Loucy (cell line): ENCODE data around the gene POLD3.

Experiments used
- H2AFZ ChIP-seq: fragments of 200-600 bp; sonication (generic); 2 replicates; pipeline ENCODE4 v1.6.0; 2016; ENCODE audit warnings: antibody characterized with exemption, mild to moderate bottlenecking, low read length, moderate library complexity
- H3F3A ChIP-seq: fragments of 200-600 bp; 2 replicates; pipeline ENCODE4 v1.6.0; 2016; ENCODE audit warnings: antibody characterized with exemption, low read depth, mild to moderate bottlenecking
- H3K27me3 ChIP-seq: fragments of 200-600 bp; sonication (generic); 2 replicates; pipeline ENCODE4 v1.6.1; 2014; ENCODE audit warnings: low read length, mild to moderate bottlenecking; ENCODE audit not compliant: insufficient read depth, poor library complexity, severe bottlenecking
- H3K36me3 ChIP-seq: fragments of 200-600 bp; sonication (generic); 2 replicates; pipeline ENCODE4 v1.6.1; 2016; ENCODE audit warnings: low read length; ENCODE audit not compliant: insufficient read depth
- H3K4me1 ChIP-seq: fragments of 200-600 bp; sonication (generic); 2 replicates; pipeline ENCODE4 v1.5.1; 2014; ENCODE audit warnings: low read length, mild to moderate bottlenecking; ENCODE audit not compliant: insufficient read depth, poor library complexity, severe bottlenecking
- H3K4me2 ChIP-seq: fragments of 200-600 bp; sonication (generic); 2 replicates; pipeline ENCODE4 v1.6.0; 2014; ENCODE audit warnings: antibody characterized with exemption, low read length, low read depth, mild to moderate bottlenecking; ENCODE audit not compliant: poor library complexity, severe bottlenecking
- H3K4me3 ChIP-seq: fragments of 200-600 bp; sonication (generic); 2 replicates; pipeline ENCODE4 v1.5.1; 2014; ENCODE audit warnings: low read length, mild to moderate bottlenecking, mixed read lengths; ENCODE audit not compliant: poor library complexity, severe bottlenecking
- H3K79me2 ChIP-seq: fragments of 200-600 bp; sonication (generic); 2 replicates; pipeline ENCODE4 v1.6.1; 2014; ENCODE audit warnings: low read length; ENCODE audit not compliant: insufficient read depth
- H3K9ac ChIP-seq: fragments of 200-600 bp; sonication (generic); 2 replicates; pipeline ENCODE4 v1.6.0; 2014; ENCODE audit warnings: mild to moderate bottlenecking, low read depth, low read length, moderate library complexity; ENCODE audit not compliant: poor library complexity, severe bottlenecking
- H3K9me2 ChIP-seq: fragments of 200-600 bp; sonication (generic); replicated peaks from 2 replicates; pipeline ENCODE4 v1.6.1; 2016; ENCODE audit warnings: low read depth, low read length, mixed read lengths
- H3K9me3 ChIP-seq: fragments of 200-600 bp; sonication (generic); 2 replicates; pipeline ENCODE4 v1.6.1; 2014; ENCODE audit warnings: mild to moderate bottlenecking, antibody characterized with exemption, low read length, low read depth; ENCODE audit not compliant: insufficient read depth
- H4K20me1 ChIP-seq: fragments of 200-600 bp; sonication (generic); 2 replicates; pipeline ENCODE4 v1.6.0; 2014; ENCODE audit warnings: antibody characterized with exemption, low read length, mild to moderate bottlenecking; ENCODE audit not compliant: insufficient read depth, poor library complexity, severe bottlenecking
- EZH2phosphoT487 ChIP-seq: fragments of 200-600 bp; IDR thresholded peaks from 2 replicates; pipeline ENCODE4 v1.6.1; 2018; ENCODE audit warnings: antibody characterized with exemption, mild to moderate bottlenecking, moderate library complexity, borderline replicate concordance
- TF ChIP-seq, protein P1 (sequence below): fragments of 200-600 bp; sonication (generic); conservative IDR thresholded peaks from 2 replicates; pipeline ENCODE4 v1.5.1; 2014; ENCODE audit warnings: mild to moderate bottlenecking, antibody characterized with exemption, low read length

Gene POLD3

DNA sequence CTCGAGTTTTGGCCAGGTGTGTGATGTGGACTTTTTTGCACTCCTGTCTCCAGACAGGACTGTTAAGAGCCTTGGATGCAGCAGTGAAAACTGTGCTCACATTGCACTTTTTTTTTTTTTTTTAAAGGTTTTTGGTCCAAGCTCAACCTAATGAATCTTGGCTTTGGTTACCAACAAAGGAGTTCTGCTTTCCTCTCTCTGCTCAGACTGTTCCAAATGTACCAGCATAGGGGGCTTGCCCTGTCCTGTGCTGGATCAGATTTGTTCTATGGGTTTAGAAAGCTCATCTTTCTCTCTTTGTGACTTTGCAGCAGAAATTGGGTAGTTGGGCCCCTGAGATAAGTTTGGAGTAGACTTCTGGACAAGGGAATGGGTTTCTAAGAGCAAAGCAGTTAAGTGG, 45.3 kb downstream of the POLD3 start:
- H3F3A ChIP-seq = no peaks in the 10 kb centered on the region
- H4K20me1 ChIP-seq = no peaks in the 10 kb centered on the region
- no peaks in the 10 kb centered on the region for H3K9me3 ChIP-seq
- H3K4me2 ChIP-seq = no peak overlapping the region
- H3K9ac ChIP-seq = no peak overlapping the region
- no peaks in the 10 kb centered on the region for H3K27me3 ChIP-seq
- H3K79me2 ChIP-seq = no peaks in the 10 kb centered on the region
- TF ChIP-seq EZH2phosphoT487 = no peak
- TF ChIP-seq, protein P1, sequence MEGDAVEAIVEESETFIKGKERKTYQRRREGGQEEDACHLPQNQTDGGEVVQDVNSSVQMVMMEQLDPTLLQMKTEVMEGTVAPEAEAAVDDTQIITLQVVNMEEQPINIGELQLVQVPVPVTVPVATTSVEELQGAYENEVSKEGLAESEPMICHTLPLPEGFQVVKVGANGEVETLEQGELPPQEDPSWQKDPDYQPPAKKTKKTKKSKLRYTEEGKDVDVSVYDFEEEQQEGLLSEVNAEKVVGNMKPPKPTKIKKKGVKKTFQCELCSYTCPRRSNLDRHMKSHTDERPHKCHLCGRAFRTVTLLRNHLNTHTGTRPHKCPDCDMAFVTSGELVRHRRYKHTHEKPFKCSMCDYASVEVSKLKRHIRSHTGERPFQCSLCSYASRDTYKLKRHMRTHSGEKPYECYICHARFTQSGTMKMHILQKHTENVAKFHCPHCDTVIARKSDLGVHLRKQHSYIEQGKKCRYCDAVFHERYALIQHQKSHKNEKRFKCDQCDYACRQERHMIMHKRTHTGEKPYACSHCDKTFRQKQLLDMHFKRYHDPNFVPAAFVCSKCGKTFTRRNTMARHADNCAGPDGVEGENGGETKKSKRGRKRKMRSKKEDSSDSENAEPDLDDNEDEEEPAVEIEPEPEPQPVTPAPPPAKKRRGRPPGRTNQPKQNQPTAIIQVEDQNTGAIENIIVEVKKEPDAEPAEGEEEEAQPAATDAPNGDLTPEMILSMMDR = no peak
- no peak overlapping the region for H2AFZ ChIP-seq
- H3K4me1 ChIP-seq = peaks cover 4% of the 10 kb centered on the region
- peaks cover 84% of the 10 kb centered on the region; the same call in 1 of the 2 replicates for H3K36me3 ChIP-seq
- no peaks in the 10 kb centered on the region for H3K9me2 ChIP-seq
- no peak overlapping the region for H3K4me3 ChIP-seq

DNA sequence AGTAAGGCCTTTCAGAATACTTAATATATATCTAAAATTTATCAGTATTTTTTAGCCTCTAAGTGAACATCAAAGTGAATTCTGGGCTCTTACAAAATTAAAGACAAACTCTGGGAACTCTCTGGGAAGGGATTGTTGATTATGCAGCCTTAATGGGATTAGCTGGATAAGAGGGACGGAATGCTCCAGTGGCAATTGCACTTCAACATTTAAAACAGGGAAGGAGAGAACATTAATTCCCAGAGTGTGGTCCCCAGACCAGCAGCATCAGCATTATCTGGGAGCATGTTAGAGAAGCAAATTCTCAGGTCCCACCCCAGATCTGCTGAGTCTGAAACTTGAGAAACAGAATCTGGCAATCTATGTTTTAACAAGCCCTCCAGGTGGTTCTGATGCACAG, 46.5 kb downstream of the POLD3 start:
- Histone ChIP-seq H4K20me1 (no peaks in the 10 kb centered on the region), H3K36me3 (peaks cover 80% of the 10 kb centered on the region; the same call in 1 of the 2 replicates), H3K9me3 (no peaks in the 10 kb centered on the region), H2AFZ (no peak overlapping the region), H3K9me2 (no peaks in the 10 kb centered on the region), H3K4me2 (no peak overlapping the region), H3K4me3 (no peak overlapping the region), H3K4me1 (peaks cover 4% of the 10 kb centered on the region), H3K9ac (no peak overlapping the region), H3F3A (no peaks in the 10 kb centered on the region), H3K27me3 (no peaks in the 10 kb centered on the region), H3K79me2 (no peaks in the 10 kb centered on the region)
- TF ChIP-seq, protein P1 = no peak
- no peak for TF ChIP-seq EZH2phosphoT487

DNA sequence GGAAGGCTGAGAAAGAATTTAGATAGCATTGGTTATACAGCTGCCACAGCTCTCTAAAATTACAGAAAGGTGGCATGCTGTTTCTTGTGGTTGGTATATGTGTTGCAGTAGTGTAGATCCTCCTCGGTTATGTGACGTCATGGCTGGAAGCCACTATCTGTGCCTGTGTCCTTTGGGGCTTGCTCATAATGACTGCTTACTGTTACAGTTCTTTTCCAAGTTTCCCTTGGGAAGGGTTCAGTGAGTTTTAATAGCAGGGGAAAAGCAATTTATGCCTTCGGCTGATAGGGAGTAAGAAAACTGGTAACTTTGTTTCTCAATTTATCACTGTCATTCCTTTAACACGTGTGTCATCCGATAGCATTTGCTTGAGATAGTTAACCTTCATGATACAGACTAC, 47.2 kb downstream of the POLD3 start:
- peaks cover 4% of the 10 kb centered on the region for H3K4me1 ChIP-seq
- H3F3A ChIP-seq = no peaks in the 10 kb centered on the region
- no peaks in the 10 kb centered on the region for H4K20me1 ChIP-seq
- no peak overlapping the region for H3K9ac ChIP-seq
- H3K4me3 ChIP-seq = no peak overlapping the region
- H3K4me2 ChIP-seq = no peak overlapping the region
- H3K36me3 ChIP-seq = peaks cover 79% of the 10 kb centered on the region; the same call in 1 of the 2 replicates
- no peak overlapping the region for H2AFZ ChIP-seq
- no peaks in the 10 kb centered on the region for H3K9me2 ChIP-seq
- H3K79me2 ChIP-seq = no peaks in the 10 kb centered on the region
- H3K27me3 ChIP-seq = no peaks in the 10 kb centered on the region
- no peak for TF ChIP-seq EZH2phosphoT487
- TF ChIP-seq, protein P1 = no peak
- no peaks in the 10 kb centered on the region for H3K9me3 ChIP-seq
